Ramos (cell line): ENCODE measurements around the gene PIRT.
"Not testable (repeated sequence)": the region's sequence is repeated elsewhere in the genome, so short reads cannot be mapped to it uniquely, and the experiment has no call there.

Experiments
- in situ Hi-C: fragments of 300-500 bp; cut with MboI; formaldehyde crosslinking; loops from one replicate; pipeline ENCODE4 v1.14.3; 2022; ENCODE audit warnings: low sequenced_read_pairs; ENCODE audit not compliant: unreplicated experiment

The PIRT gene

GRCh38 chr17:10837921-10838320 lies at the start of gene PIRT:
TSS of gene PIRT (minus strand) at chr17:10838087. CDS start at chr17:10825645, 12,442 bp downstream.
- in situ Hi-C loops: no loop called here

- in situ Hi-C loops: no loop called here
Measured at GRCh38 chr17:10881959-10882358, 44.1 kb upstream of the PIRT start.

GRCh38 chr17:10879190-10879836 lies 41.4 kb upstream of the PIRT start:
- in situ Hi-C loops: no loop called here

GRCh38 chr17:10875984-10876555 lies 38.2 kb upstream of the PIRT start:
- in situ Hi-C loops: no loop called here

- in situ Hi-C loops: no loop called here
Measured at GRCh38 chr17:10875430-10875851, 37.6 kb upstream of the PIRT start.

GRCh38 chr17:10871914-10872313 lies 34.0 kb upstream of the PIRT start:
- in situ Hi-C loops: no loop called here

- in situ Hi-C loops: no loop called here
Measured at GRCh38 chr17:10870336-10871050, 32.6 kb upstream of the PIRT start.

GRCh38 chr17:10868744-10869143 lies 30.9 kb upstream of the PIRT start:
- in situ Hi-C loops: not testable (repeated sequence)

GRCh38 chr17:10859051-10859450 lies 21.2 kb upstream of the PIRT start:
- in situ Hi-C loops: no loop called here

- in situ Hi-C loops: no loop called here
Measured at GRCh38 chr17:10857976-10858375, 20.1 kb upstream of the PIRT start.

- in situ Hi-C loops: loop anchor here (10.0 kb wide), 1 partner anchor 202 kb away; no protein-coding TSS in a partner anchor
Measured at GRCh38 chr17:10846636-10847035, 8.7 kb upstream of the PIRT start.

GRCh38 chr17:10845388-10845751 lies 7.5 kb upstream of the PIRT start:
- in situ Hi-C loops: loop anchor here (10.0 kb wide), 1 partner anchor 201 kb away; no protein-coding TSS in a partner anchor

GRCh38 chr17:10844621-10845387 lies 6.9 kb upstream of the PIRT start:
- in situ Hi-C loops: loop anchor here (10.0 kb wide), 1 partner anchor 200 kb away; no protein-coding TSS in a partner anchor

GRCh38 chr17:10843811-10844210 lies 5.9 kb upstream of the PIRT start:
- in situ Hi-C loops: loop anchor here (10.0 kb wide), 1 partner anchor 199 kb away; no protein-coding TSS in a partner anchor

GRCh38 chr17:10842658-10843057 lies 4.8 kb upstream of the PIRT start:
- in situ Hi-C loops: loop anchor here (10.0 kb wide), 1 partner anchor 198 kb away; no protein-coding TSS in a partner anchor

GRCh38 chr17:10838682-10839081 lies 795 bp upstream of the PIRT start:
- in situ Hi-C loops: no loop called here

- in situ Hi-C loops: no loop called here
Measured at GRCh38 chr17:10836966-10837590, 809 bp downstream of the PIRT start.

GRCh38 chr17:10836145-10836544 lies 1.7 kb downstream of the PIRT start:
- in situ Hi-C loops: no loop called here

- in situ Hi-C loops: no loop called here
Measured at GRCh38 chr17:10831696-10832095, 6.2 kb downstream of the PIRT start.
